ENCODE data around the gene MRPS10. TPM values are rescaled to one million over a fixed set of nuclear protein-coding genes. Genes with fewer than 3 reads are reported as not detected.

MRPS10 gene
- total and polyA plus RNA-seq, 2 donors (not counting 3 experiments of a cell fraction or from before 2014, with no cell fraction given), result 23.2 to 37.7 TPM

DNA sequence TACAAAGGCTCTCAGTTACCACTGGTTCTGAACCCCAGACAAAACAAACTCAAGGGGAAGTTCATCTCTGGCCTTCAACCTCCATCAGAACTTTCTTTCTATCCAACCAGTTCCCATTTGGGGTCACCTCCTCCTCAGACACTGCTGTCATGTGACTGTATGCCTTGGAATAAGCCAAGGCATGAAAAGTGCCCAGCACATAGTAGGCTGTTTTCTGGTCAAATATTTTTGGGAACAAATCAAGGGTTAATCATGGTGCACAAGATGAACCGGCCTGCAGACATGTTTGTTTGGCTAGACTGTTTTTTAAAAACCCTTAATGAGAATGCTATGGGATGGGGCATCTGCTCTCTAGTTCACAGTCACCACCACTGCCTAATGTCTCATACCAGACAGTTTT lies 48.9 kb upstream of the MRPS10 start:
- FAIRE-seq, result no peak

More for the DNA sequence above, 48.9 kb upstream of the MRPS10 start:
- Histone ChIP-seq H2AFZ (ENCODE audit: low read depth, low read length) (no peak overlapping the region), H3K36me3 (ENCODE audit: control insufficient read depth in 2 of 2, extremely low read depth in 1 of 2, insufficient read depth in 2 of 2, low read length in 2 of 2) (no peaks in the 10 kb centered on the region), H3K79me2 (ENCODE audit: control insufficient read depth, insufficient read depth, low read length) (no peaks in the 10 kb centered on the region), H3K4me2 (ENCODE audit: insufficient read depth, low read length) (no peak overlapping the region), H3K4me3 (replicated peaks in 1 of 3; ENCODE audit: insufficient read depth in 1 of 3, low read depth in 1 of 3, low read length in 3 of 3) (no peak overlapping the region), H3K9ac (replicated peaks; ENCODE audit: extremely low read depth, insufficient read depth, low read length) (no peak overlapping the region), H3K27me3 (ENCODE audit: control insufficient read depth in 2 of 2, insufficient read depth in 2 of 2, low read length in 2 of 2) (peaks cover 0 to 3% of the 10 kb centered on the region in 2 experiments), H3K4me1 (ENCODE audit: control insufficient read depth, extremely low read depth, insufficient read depth, low read length) (no peaks in the 10 kb centered on the region), H3K9me1 (replicated peaks; ENCODE audit: control insufficient read depth, extremely low read depth, insufficient read depth, low read length) (no peaks in the 10 kb centered on the region), H3K27ac (ENCODE audit: insufficient read depth, low read depth, low read length) (no peak overlapping the region), H4K20me1 (replicated peaks; ENCODE audit: control insufficient read depth, extremely low read depth, insufficient read depth, low read length) (no peaks in the 10 kb centered on the region), H3K9me3 (replicated peaks; ENCODE audit: control insufficient read depth, insufficient read depth, low read length) (no peaks in the 10 kb centered on the region)
- intact Hi-C loops (cut with micrococcal nuclease), result no loop called here
- DNase-seq (ENCODE audit: low read depth, low spot score), result no peak
- ChIA-PET POLR2A (no interaction called here), CTCF (interaction anchor here (9.2 kb wide), 1 partner anchor 281 kb away, joined by 174 read pairs; no protein-coding TSS in a partner anchor)
- dilution Hi-C loops (cut with MboI; ENCODE audit: extremely low pct_ligation_motif_present, low sequenced_read_pairs), result no loop called here
- TF ChIP-seq POLR2A (IDR thresholded peaks at IDR 0.05; ENCODE audit: low read depth, low read length) (no peak), JUN (IDR thresholded peaks at IDR 0.05; ENCODE audit: borderline replicate concordance, insufficient read depth, insufficient read length, low read depth) (no peak), EZH2 (IDR thresholded peaks at IDR 0.05; ENCODE audit: borderline replicate concordance, low read depth, low read length, severe bottlenecking) (no peak), GATA2 (IDR thresholded peaks at IDR 0.05; ENCODE audit: insufficient read depth, insufficient read length, low read depth, low read length) (no peak), CTCF (IDR thresholded peaks at IDR 0.05; ENCODE audit: extremely low read depth in 1 of 2, insufficient read depth in 1 of 2, low read depth in 1 of 2, low read length in 2 of 2) (no peak), MYC (IDR thresholded peaks at IDR 0.05; ENCODE audit: low read depth, low read length) (no peak), POLR2AphosphoS5 (IDR thresholded peaks at IDR 0.05; ENCODE audit: insufficient read depth, low read depth, low read length) (no peak), FOS (IDR thresholded peaks at IDR 0.05; ENCODE audit: borderline replicate concordance, insufficient read depth, low read length) (no peak)
- BruUV-seq (replicated peaks), result no TSS peak
